ENCODE measurements around the gene DTX2. TPM values are rescaled to one million over a fixed set of nuclear protein-coding genes. Genes with fewer than 3 reads are reported as not detected.
"Not testable (repeated sequence)": the region's sequence is repeated elsewhere in the genome, so short reads cannot be mapped to it uniquely, and the experiment has no call there.

DTX2 gene
- total RNA-seq, 1 experiment from 2014 or later, result 6.1 TPM

DNA sequence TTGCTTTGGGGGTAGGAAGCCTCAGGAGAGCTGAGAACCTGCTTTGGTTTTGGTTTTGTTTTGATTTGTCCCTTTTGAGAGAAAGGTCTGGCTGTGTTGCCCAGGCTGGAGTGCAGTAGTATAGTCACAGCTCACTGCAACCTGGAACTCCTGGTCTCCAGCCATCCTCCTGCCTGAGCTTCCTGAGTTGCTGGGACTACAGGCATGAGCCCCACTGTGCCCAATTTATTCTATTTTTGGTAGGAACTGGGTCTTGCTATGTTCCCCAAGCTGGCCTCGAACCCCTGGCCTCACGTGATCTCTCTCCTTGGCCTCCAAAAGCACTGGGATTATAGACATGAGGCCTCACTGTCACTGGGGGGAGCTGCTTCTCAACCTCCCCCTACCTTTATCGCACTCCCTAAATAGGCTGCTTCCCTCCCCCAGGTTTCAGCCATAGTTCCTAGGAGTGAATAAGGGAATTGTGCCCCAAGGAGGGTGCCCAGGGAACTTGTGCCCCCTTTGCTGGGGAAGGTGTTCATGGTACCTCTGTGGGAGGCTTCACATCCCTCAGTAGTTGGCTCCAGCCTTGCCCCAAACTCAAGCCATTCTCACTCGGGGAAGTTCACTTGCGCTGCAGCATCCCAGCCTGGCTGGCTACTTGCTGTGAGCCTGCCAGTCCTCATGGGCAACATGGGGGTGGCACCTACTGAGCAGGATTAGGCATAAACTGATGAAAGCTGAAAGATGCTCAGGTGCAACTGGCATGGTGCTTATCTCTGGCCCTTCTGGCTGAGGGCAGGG lies 18.7 kb upstream of the DTX2 start:
- DNase-seq (ENCODE audit: extremely low read depth, low read depth), result not testable (repeated sequence)

DNA sequence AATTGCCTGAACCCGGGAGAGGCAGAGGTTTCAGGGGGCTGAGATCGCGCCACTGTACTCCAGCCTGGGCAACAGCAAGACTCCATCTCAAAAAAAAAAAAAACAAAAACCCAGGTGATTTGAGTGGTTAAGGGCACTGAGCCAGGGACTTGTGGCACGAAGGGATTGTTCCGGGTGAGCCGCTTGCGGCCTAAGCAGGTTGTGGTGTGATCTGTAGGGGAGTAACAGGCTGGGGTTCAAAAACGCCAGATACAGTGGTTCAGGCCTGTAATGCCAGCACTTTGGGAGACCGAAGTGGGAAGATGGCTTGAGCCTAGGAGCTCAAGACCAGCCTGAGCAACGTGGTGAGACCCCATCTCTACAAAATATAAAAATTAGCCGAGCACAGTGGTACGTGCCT lies 17.7 kb upstream of the DTX2 start:
- DNase-seq (ENCODE audit: extremely low read depth, low read depth), result not testable (repeated sequence)

DNA sequence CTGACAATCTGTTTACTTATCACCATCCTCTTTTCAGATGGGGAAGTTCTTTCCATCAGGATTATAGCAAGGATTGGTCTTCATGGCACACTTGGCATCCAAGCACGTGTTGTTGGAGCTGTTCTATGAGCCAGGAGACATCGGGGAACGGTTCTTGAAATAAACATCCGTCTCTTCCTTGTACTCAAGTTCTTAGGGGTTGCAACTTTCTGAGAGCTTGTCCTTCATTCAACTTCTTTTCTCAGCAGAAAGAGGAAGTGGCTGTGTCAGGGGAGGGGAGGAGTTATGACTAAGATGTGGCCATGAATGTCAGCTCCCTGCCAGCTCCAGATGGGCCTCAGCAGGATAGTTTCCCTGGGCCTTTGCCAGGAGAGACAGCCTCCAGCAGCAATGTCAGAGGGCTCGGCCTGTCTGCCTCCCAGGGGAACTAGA lies 15.9 kb upstream of the DTX2 start:
- not testable (repeated sequence) for DNase-seq (ENCODE audit: extremely low read depth, low read depth)

DNA sequence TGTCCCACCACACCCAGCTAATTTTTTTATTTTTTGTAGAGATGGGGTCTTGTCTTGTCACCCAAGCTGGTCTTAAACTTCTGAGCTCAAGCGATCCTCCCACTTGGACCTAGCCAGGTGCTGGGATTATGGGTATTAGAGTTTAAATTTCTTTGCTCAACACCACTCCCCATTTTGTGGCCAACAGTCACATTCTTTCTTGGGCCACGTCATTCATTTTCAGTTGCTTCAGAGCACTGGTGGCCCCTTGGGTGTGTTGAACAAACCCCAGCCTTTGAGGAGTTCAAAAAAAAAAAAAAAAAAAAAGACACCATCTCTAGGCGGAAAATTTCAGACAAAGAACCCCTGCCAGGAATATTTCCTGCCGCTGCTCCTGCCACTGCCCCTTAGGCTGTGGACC lies 4.5 kb upstream of the DTX2 start:
- DNase-seq (ENCODE audit: extremely low read depth, low read depth), result not testable (repeated sequence)

DNA sequence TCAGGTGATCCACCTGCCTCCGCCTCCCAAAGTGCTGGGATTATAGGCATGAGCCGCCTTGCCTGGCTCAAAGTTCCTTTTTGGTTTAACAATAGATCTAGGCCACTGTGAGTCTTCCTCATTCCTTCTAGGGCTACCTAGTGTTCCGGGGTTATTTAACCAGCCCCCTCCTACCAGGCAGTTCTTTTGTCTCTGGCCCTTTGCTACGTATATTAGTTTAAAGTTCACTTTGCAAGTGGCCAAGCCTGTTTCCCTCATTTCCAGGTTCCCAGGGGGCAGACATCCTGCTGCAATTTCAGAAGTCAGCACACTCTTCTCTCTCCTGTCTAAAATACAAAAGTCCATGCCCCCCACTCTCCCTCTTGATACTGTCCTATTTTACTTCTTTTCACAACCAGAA lies 3.0 kb upstream of the DTX2 start:
- not testable (repeated sequence) for DNase-seq (ENCODE audit: extremely low read depth, low read depth)

DNA sequence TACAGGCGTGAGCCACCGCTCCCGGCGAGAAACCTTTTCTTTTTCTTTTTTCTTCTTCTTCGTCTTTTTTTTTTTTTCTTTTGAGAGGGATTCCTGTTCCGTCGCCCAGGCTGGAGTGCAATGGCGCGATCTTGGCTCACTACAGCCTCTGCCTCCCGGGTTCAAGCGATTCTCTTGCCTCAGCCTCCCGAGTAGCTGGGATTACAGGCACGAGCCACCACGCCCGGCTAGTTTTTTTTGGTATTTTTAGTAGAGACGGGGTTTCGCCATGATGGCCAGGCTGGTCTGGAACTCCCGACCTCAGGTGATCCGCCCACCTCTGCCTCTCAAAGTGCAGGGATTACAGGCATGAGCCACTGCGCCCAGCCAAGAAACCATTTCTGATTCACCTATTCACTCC lies 742 bp upstream of the DTX2 start:
- not testable (repeated sequence) for DNase-seq (ENCODE audit: extremely low read depth, low read depth)

DNA sequence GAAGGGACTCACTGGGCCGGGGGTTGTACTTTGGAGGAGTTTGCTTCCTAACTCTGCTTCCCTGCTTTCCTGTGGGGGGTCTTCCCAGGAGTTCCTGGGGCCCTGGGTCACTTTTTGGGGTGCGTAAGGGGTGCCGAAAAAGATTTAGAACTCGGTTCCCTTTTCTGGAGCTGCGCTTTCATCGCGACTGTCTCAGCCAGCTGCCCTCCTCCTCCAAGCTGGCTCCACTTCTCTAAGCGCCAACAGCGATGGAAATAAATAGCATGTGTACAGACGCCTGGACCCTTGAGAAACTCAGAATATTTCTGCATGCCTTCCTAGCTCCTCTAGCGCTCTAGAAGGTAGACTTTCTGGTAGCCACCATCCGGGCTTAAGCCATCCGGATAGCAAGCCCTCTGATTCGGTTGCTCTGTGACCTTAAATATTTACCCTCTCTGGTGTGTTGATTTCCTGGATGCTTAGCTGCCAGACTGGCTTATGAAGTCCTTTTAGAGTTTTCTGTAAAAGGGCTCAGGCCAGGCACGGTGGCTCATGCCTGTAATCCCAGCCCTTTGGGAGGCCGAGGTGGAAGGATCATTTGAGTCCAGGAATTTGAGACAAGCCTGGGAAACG lies 868 bp downstream of the DTX2 start:
- DNase-seq (ENCODE audit: extremely low read depth, low read depth), result not testable (repeated sequence)

DNA sequence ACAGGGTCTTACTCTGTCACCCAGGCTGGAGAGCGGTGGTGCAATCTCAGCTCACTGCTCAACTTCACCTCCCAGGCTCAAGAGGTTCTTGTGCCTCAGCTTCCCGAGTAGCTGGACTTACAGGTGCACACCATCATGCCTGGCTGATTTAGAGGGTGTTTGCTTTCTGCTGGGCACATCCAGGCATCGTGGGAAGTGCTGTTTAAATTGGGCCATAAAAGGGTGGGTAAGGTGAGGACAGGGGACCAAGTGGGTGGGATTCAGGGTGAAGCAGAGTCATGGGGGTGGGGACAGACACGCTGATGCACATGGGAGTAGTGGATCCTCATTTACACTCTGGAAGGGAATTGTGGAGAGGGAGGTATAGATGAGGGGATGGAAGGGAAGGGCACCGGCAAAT lies 3.5 kb downstream of the DTX2 start:
- not testable (repeated sequence) for DNase-seq (ENCODE audit: extremely low read depth, low read depth)

DNA sequence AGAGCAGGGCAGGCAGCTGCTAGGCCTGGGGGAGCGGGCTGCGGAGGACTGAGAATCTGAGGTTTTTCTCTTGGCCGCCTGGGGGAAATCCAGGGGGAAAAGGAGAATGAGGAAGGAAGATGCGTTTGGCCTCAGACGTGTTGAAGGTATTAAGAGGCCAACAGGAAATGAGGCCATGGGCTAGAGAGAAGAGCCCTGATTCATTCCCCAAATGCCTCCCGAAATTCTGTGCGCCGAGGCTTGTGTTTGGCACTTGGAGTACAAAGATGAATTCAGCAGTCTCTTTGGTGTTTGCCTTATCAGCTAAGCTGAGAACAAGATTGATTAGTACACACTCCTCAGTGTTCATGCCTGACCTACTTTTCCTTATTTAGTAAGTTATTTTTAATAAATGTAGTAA lies 4.4 kb downstream of the DTX2 start:
- DNase-seq (ENCODE audit: extremely low read depth, low read depth), result not testable (repeated sequence)

DNA sequence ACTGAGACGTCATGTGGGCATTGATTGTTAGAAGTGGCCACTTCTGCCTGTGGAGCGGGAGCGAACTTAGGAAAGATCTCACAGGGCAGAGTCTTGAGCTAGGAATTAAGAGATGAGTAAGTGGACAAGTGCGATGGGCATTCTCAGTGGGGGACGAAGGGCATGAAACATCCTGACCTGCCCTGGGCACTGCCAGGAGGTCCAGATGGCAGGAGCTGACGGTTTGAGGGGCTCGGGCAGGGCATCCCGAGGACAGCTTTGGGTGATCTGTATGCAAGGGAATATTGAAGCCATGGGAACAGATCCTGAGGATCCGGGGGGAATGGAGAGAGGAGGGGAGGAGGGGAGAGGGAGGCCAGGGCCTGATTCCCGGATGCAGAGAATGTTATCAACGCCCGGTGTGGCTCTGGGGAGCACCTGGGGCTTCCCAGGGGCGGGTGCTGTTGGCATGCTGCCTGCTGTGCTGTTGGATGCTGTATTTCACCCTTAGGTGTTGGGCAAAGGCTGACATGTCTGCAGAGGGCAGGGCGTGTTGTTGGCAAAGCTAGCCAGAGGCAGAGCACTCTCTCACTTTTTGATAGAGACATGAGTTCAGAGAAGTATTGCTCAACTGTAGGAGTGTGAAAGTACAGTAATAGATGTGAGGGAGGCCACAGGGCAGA lies 6.4 kb downstream of the DTX2 start:
- DNase-seq (ENCODE audit: extremely low read depth, low read depth), result not testable (repeated sequence)

DNA sequence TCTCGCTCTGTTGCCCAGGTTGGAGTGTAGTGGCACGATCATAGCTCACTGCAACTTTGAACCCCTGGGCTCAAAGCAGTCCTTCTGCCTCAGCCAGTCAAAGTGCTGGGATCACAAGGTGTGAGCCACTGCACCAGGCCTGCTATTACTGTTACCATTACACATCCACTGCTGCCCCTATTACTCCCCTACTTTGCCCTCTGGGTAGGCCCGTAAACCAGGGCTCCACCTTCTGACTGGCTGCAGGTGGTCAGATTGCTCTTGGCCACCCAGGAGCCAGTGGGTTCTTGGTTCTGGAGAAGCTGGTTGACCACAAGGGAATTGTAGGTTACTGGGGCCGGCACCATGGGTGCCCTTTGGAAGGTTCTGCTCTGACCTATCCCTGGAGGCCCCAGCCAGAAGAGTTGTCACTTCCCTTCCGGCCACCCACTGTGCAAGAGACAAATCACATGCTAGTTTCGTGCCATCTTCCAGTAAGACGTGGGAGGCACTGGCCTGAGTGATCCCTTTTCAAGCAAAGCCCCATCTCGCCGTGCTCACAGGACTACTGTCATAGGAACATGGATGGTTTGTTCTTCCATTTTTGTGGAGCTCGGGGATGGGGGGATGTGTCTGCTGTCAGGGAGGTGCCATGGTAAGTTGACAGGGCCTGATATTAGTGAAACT lies 10.2 kb downstream of the DTX2 start:
- not testable (repeated sequence) for DNase-seq (ENCODE audit: extremely low read depth, low read depth)

DNA sequence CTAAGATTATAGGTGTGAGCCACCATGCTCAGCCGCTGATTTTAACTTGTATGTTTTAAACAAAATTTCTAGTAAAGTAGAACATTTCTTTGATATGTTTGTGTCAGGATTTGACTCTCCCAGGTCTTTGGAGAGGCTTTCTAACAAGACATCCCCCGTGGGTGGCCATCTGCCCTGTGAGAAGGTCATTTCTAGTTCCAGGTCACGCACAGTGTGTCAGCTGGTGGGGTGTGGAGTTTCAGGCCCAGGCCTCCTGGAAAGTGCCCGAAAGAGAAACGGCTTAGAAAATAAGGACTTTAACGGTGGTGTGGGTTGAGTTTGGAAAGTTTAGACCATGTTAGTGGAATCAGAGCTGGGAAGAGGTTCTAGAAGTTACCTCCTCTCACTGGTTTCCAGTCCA lies 11.6 kb downstream of the DTX2 start:
- not testable (repeated sequence) for DNase-seq (ENCODE audit: extremely low read depth, low read depth)

DNA sequence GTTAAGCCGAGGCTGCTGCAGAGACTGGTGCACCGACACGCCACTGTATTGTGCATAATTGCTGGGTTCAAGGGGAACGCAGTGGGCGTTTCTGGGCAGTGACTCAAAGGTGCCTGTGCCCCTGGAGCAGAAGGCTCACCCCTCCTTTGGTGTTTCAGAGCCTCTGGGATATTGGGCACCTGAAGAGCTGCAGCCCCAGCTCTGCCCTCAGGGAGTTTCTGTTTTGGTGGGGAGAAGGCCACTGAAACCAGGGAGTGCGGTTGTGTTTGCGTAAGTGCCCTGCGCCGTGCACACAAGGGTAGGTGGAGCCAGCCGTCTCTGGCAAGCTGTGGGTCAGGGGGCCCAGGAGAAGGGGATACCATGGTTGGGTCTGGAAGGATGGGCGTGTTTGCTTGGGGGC lies 14.8 kb downstream of the DTX2 start:
- DNase-seq (ENCODE audit: extremely low read depth, low read depth), result not testable (repeated sequence)

DNA sequence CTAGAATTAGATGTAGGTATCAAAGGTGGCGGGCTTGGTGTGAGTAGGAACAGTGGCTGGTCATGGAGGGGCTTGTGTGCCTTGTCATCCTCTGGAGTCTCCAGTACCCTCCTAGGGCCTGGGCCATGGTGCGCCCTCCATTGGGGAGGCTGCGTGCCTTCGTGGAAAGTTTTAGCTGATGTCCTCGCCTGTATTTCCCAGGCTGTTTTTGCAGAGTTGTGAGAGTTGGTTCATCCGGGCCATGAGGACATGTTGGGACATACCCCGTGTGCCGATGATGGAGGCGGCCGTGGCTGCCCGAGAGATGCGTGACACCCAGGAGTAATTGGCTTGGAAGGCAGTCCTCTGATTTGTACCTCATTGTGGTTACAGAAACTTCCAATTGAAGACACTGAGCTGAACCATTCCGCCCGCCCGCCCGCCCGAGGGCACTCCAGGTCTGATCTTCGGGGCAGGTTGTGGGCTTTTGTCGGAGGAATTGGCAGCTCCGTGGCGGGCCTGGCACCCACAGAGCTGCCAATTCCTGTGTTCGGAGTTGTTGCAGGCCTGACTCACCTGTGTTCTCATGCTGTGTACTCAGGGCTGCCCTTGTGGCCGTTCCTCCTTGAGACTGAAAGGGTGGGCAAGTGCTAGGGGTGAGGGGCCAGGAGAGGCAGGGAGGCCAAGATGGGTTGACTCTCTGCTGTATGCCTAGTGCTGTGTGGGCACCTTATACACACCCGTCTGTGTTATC lies 15.4 kb downstream of the DTX2 start:
- DNase-seq (ENCODE audit: extremely low read depth, low read depth), result not testable (repeated sequence)

DNA sequence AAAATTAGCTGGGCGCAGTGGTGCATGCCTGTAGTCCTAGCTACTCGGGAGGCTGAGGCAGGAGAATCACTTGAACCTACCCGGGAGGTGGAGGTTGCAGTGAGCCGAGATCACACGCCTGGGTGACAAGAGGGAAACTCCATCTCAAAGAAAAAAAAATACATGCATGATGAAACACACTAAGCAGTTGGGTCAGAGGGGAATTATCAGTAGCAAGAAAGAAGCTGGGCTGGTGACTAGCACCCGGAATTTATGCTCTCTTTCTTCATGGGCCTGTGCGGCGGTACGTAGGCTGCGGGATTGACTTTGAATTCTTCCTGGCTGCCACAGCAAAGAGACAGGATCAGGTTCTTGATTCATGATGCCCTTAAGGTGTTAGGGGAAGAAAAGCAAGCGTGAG lies 18.1 kb downstream of the DTX2 start:
- not testable (repeated sequence) for DNase-seq (ENCODE audit: extremely low read depth, low read depth)

DNA sequence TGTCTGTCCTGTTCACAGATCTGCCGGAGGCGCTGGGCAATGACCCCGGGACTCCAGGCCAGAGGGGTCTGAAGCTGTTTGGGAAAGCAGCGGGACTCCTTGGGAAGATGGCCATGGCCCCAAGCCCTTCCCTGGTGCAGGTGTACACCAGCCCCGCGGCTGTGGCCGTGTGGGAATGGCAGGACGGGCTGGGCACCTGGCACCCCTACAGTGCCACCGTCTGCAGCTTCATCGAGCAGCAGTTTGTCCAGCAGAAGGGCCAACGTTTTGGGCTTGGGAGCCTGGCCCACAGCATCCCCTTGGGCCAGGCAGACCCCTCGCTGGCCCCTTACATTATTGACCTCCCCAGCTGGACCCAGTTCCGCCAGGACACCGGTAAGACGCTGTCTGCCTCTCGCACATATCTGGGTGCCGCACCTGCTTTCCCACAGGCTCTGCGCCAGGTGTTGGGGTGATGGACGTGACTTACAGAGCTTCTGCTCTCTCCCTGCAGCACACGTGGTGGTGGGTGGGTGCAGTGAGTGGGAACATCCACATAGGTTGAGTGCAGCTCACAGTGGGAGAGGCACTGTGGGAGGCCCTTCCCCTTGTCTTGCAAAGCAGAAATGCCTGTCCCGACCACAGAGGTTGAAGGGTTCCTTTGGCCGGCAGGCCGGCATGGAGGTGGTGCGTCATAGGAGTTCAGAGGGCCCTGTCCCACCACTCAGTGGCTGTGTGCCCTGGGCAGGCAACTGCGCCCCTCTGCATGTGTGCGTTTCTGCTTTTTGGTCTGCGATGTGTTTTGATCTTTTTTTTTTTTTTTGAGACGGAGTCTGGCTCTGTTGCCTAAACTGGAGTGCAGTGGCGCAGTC lies 19.1 kb downstream of the DTX2 start:
- not testable (repeated sequence) for DNase-seq (ENCODE audit: extremely low read depth, low read depth)

DNA sequence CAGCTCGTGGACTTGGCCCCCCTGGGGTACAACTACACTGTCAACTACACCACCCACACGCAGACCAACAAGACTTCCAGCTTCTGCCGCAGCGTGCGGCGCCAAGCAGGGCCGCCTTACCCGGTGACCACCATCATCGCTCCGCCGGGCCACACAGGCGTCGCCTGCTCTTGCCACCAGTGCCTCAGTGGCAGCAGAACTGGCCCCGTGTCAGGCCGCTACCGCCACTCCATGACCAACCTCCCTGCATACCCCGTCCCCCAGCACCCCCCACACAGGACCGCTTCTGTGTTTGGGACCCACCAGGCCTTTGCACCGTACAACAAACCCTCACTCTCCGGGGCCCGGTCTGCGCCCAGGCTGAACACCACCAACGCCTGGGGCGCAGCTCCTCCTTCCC lies 21.2 kb downstream of the DTX2 start:
- DNase-seq (ENCODE audit: extremely low read depth, low read depth), result not testable (repeated sequence)

DNA sequence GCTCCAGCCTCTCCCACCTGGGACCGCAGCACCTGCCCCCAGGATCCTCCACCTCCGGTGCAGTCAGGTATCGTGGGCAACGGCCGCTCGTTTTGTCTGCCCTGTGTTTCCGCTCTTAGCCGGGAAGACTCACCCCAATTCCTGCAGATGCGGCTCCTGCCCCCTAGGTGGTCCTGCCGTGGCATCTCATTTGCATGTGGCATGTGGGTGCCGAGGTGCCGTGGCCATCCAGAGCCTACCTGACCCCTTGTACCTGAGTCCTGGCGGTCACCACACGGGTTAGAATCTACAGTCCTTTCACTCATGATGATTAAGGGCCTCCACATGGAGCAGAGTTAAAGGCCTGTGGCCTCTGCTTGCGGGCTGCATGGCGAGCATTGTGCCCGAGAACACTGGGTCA lies 21.6 kb downstream of the DTX2 start:
- not testable (repeated sequence) for DNase-seq (ENCODE audit: extremely low read depth, low read depth)

DNA sequence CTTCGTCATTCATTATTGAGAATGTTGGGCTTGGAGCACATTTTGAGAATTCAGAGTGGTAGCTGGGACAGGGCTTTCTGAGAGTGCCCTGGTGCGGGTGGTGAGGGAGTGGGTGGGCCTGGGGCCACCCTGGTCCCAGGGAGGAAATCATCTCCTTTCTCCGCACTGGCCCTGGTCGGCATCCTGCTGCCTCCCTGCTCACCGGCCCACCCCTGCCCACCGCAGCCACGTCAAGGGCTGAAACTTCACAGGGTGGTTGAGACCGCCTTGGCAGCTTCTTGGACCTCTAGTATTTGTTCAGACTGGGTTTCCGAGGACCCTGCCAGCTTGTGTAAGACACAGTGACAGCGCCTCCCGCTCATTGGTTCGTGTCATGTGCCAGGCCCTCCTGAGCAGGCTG lies 22.9 kb downstream of the DTX2 start:
- not testable (repeated sequence) for DNase-seq (ENCODE audit: extremely low read depth, low read depth)
